Activated CD8-positive, alpha-beta memory T cell treated with anti-CD3 and anti-CD28 coated beads, Interleukin-2, amount 50 U/mL, for 24 hours (primary cell): Measurements from ENCODE around the gene PARD3.

Experiments
- DNase-seq: peaks from one replicate; pipeline ENCODE4 v3.0.0-alpha.2; 2020; ENCODE audit errors: extremely low read depth

Gene PARD3

DNA sequence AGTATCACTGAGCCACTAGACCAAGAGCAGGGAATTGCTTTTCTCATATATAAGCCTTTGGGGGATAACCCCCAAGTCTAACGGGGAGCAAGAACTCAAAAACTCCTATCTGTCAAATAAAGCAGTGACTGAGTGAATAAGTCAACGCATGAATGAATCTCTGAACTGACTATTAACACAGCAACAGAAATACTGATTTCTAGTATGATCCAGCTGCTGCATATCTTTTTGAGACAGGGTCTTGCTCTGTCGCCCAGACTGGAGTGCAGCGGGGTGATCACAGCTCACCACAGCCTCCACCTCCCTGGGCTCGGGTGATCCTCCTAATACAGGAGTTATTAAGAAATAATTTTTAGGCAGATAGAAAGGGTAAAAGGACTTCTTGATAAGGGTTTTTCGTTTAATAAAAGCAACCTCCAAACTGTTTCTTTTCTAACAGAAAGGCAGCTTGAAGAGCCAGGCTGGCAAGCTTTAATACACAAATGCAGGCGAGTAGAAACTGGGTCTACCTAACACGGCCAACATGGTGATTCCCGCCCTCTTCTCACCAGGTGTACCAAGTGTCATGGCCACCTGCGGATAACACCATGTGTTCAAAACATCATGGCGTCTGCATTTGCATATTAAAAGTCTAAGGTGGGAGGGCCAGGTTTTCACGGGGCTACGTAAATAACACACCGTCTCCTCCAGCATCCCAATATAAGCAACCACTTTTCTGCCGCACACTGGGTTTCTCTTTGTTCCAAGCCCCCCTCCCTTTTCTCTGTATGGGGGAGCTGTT lies 631.9 kb downstream of the PARD3 start:
- no peak for DNase-seq

DNA sequence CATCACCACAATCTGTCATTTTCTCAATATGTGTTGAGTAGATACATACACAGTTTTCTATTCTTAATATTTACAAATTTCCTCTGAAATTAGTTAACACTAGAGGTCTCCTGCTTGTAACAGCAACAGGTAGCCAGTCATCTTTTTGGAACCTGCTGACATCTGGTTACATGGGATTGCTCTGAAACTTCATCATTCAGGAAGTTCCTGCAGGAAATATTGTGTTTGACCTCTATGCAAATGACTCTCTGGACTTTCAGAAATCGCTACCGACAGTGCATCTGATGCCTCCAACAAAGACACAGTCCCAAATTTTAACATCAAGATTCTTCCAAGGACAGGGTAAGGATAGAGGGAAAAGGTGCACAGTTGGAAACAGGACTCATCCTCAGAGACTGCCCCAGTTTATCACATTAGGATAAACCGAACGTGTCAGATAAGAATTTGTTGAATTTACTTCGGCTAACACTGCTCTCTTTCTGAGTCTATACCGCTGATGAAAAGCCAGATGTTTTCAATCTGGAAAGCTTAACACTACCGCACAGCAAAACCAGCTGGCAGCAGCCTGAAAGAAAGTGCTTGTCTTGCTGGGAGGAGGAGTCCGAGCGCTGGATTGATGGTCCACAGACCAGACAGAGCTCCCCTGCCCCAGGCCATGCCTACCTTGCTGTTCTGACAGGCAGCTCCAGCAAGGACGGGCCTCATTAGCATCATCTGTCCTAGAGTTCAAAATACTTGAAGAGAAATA lies 633.4 kb downstream of the PARD3 start:
- DNase-seq: no peak

DNA sequence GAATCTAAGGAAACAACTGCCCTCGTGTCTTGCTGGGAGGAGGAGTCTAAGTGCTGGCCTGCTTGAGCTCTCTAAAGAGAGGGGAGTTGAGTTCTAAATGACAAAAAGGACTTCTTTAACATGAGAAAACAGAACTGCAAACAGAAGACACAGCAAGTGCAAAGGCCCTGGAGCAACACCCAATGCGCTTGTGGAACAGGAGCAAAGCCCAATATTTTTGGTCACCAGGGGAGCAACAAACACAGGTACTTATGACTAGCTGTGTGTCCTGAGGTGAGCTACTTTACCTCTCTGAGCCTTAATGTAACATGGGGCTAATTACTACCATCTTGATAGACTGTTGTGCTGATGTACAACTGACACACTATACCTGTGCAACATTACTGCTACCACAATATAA lies 634.3 kb downstream of the PARD3 start:
- no peak for DNase-seq

DNA sequence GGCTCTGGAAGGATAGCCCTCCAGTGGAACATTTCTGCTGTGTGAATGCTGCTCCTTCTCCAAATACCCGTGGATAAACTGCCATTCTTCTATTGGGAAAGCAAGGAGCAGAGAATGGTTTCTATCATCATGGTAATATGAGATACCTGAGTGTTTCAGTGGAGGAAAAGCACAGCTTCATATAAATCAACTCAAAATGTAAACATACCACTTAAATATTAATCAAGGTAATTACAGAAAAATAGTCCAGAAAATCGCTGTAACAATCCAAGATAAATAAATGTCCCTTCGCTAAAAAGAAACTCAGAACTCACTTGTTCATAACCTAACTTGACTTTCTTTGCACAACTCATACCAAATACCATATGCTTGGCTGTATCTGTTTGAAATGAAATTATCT lies 635.8 kb downstream of the PARD3 start:
- DNase-seq: no peak

DNA sequence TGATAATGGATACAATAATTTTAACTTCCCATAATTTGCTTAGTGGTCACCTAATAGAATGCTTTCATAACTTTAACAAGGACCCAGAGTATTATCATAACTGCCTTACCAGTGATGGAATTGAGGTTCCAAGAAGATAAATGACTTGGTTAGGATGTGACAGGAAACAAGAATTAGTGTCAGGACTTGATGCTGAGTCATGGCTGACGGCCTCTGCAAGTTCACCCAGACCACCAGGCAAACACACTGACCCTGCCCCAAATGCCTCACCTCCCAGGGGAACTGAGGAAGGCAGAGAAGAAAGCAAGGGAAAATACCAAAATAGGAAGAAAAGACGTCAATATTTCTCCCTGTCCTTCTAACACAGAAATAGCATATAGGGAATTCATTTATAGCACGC lies 636.3 kb downstream of the PARD3 start:
- no peak for DNase-seq

DNA sequence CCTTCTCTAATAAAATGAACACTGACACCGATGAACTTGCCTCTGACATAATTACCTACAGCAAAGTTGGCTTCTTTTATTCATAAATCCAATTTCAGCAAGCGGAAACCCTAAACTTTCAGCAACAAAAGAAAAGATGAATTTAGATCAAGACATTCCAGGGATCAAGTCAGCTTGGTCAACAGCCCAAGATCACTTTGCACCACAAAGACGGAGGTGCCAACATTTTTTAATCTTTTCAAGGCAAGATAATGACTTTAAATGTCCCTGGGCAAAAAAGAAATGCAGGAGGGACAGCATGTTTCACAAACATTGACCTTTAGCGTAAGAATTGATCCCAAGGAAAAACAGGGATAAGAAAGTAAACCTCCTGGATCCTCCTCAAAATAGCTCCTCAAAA lies 636.9 kb downstream of the PARD3 start:
- DNase-seq: no peak

DNA sequence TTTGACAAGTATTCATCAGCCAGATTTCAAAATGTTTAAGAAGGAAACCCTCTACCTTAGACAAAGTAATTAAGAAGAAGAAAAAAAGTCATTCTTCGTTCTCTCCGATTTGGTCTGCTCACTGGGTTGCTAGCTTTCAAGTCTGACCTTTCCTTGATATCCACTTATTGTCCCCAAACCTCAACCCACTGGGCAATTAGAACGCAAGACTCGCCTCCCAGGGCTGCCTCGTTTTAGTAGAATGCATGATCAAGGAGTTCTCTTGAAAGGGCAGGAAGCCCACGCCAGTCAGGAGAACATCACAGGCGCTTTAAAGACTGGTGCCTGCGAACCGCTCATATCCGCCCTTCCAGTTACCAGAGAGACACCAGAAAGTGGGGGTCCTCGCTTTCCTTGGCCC lies 637.7 kb downstream of the PARD3 start:
- DNase-seq: no peak

DNA sequence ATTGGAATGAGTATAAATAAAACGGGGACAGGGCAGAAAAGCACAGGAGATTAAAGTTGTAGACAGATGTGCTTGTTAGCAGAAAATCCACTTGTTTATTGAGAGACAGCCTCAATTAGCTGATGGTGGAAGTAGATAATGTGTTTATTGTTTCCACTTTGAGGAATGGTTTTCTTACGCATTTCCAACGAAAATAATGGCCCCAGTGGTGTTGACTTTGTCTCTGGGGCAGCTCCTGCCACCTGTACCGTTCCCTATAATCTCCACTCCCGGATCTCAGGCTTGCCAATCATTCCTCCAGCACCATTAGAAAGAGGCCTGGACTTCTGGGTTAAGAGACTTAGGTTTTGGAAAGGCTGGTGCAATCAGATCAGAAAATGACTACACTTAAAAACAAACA lies 638.7 kb downstream of the PARD3 start:
- DNase-seq: no peak

DNA sequence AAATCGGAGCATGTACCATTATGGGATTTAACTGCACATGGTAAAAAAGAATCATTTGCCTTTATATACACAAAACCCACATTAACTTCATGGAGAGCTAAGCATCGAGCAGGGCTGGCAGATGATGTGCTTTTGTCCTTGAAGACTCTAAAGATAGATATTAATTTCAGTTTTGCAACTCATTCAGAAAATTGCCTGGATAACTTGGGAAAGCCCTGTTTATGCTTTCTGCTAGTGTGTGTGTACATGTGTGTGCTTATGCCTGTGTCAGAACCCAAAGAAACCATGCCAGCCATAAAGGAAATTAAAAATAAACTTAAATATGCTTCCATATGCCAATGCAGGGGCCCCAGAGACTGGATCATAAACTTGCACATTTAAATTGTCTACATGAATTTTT lies 640.0 kb downstream of the PARD3 start:
- DNase-seq: no peak

DNA sequence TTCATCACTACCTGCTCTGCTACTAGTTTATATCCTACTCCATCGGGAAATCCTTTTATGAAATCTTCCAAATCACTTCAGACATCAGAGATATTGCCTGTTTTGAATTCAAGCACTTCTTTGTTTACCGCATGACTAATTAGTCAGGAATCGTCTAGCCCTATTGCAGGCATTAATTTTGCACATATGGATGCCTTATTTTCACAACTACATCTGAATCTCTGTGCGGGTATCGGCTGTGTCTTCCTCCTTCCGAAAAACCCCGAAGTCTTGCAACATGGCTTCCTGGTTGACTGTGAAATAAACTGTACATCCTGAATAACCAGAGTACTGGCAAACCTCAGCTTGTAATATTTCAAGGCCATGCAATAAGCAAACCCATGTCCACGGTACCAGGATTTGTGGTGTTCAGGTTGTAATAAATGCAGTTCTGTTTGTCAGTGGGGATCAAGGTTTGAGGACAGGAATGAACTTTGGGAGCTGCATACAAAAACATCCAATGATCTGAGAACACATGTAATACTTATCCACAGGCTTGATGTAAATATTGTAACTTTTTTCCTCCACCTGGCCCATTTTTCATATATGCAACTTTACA lies 642.1 kb downstream of the PARD3 start:
- DNase-seq: no peak

DNA sequence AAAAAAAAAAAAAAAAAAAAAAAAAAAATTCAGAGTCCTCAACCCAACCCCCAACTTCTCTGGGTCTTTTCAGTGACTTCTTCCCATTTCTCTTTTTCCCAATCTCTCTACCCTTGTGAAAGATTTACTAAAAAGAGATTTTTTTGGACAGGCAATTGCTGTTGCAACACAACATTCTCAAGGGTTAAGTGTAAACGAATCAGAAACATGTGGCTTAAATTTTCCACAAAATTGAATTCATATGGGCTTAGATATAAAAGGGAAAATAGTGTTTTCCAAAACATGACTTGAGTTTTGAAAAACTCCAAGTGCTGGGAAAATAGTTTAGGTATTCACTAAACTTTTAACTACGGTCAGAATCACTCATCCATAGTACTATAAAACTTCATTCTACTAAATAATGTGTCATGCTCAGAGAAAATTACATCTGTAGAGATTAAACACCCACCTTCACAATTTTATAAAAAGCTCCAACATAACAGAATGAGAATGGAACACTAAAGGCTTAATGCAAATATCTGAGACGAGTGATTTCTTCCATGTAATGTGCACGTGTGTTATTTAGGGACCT lies 643.1 kb downstream of the PARD3 start:
- DNase-seq: no peak

DNA sequence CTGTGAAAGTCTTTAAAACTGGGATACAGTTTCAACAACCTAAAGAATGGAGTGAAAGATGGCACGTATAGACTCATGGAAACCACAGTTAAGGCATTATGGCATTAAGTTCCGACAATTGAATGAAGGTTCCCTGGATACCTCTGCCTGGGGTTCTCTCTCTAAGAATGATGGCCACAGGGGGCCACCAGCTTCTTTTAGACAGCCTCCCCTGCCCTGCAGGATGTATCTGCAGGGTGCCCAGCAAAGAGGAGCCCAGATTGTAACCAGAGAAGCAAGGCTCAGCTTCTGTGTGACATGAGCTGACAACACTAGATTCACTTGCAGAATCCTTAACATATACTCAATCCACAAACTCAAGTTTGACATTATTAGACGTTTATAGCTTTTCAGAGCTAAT lies 645.4 kb downstream of the PARD3 start:
- DNase-seq: no peak

DNA sequence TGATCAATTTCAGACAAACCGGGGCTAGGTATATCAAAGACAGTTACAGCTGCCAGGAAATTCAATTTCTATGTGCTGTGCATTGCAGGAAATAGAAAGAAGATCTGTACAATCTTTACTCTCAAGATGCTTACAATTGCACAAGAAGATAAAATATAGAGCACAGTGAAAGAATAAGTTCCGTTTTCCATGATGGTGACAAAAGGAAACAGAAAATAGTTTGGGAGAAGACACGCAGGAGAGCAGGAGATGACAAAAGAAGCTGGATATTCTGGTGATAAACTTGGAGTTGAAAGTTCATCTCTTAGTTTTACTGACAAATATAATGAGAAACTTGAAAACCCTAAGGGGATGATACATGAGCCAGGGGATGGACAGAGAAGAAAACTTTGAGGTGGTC lies 646.0 kb downstream of the PARD3 start:
- no peak for DNase-seq

DNA sequence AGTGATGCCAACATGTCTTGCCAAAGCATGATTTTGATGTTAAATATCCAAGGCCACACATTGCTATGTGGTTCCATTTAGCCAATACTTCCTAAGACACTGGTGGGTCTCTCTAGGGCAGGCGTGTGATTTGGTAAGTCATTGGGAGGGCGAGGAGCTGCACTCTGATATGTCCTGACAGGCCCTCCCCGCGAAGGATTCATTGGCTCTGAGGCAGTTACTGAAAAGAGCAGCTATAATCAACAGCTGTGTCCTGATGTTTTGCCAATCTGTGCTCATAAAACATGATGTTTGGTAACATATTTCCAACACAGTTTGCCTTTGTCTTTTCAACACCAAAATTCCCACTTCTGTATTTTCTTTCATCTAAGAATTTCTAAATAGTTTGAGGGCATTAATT lies 646.7 kb downstream of the PARD3 start:
- no peak for DNase-seq

DNA sequence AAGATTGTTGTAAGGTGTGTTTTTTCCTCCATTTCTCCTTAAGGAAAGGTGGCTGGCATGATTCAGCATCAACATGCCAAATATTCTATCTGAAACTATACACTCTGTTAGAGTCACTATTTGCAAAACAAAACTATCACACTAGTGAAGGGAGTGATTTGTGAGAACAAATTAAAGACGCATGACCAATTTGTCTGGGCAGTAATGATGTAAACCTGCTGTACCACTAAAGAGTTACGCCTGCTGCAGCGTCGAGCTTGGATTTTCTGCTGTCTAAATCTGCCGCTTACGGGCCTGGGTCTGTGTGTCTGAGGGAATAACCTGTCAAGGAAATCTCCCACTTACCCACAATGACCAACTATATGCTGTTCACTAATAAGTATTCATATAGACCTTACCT lies 648.3 kb downstream of the PARD3 start:
- no peak for DNase-seq

DNA sequence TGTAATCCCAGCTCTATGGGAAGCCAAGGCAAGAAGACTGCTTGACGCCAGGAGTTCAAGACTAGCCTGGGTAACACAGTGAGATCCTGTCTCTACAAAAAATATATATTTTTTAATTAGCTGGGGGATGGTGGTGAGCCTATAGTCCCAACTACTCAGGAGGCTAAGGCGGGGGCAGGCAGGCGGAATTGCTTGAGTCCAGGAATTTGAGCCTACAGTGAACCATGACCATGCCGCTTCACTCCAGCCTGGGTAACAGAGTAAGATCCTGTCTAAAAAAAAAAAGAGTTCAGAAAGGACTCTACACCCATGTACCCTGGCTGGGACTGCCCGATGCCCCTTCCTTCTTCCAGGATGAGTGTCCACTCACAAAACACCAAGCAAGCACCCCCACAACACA lies 648.7 kb downstream of the PARD3 start:
- DNase-seq: no peak

DNA sequence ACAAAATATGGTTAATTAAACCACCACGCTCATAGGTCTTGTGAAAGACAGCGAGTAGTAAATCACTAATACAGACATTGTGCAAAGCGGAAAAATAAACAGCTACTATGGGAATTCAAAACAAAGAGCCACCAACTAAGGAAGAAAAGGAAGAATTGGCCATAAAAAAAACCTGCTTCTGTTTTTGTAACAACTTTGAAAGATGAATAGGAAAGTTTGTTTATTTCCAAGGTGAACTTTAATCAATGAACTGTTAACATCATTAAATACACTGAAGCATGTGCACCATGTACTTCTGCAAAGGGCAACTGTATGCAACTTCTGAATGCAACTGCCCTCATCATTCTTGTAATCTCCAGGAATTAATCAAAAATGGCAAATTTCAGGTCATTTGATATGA lies 651.1 kb downstream of the PARD3 start:
- no peak for DNase-seq

DNA sequence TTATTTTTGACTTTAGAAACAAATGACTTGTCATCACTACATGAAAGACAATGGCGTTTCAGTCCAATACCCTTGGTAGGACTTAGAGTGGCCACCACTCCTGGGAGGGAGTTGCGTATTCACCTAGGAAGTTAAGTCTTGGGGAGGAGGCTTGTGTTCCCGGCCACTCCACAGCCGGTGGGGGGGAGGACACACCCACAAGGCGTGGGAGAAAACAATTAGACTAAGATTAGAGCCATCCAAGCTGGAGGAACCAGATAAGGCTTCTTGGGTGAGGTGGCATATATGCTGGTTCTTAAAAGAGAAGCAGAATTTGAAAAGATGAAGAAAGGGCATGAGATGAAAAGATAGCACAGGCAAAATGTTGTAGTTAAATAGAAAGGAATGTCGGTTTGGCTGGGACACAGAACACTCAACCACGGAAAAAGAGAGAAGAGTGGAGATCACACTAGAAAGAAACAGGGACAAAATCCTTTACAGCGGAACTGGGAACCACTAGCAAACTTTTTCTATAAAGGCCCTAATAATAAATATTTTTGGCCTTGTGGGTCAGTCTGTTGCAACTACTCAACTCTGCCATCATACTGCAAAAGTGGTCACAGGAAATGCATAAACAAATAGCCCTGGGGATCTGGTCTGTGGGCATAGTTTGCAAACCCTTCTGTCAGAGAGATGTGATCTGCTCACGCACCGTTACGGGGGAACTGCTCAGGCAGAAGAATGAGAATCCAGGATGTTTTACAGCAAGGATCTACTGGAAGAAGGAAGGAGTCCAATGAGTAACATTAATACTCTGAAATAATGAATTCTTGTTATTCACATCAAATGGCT lies 651.8 kb downstream of the PARD3 start:
- DNase-seq: no peak

DNA sequence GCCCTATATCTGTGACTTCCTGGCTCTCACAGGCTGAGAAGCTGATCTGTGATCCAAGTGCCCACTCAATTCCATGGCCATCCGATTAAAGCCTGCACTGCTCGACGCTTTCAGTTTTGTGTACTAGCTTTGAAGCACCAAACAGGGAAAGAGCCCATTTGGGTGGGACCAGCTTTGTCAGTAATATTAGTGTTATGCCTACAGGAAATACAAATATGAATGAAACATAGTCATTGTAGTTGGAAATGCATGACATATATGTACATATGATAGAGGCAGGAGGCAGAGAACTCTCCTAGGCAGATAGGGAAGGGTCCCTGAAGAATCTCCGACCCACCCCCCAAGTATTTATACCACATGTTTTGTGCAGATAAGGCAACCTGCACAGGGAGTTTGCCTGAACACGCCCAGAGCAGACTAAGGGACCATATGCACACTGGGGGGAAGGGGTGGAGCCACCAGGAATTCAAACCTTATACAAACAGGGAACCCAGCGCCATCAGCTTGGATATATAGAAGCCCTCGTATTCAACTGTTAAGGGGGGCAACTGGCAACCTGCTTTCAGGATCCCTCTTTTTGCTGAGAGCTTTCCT lies 653.2 kb downstream of the PARD3 start:
- DNase-seq: no peak

DNA sequence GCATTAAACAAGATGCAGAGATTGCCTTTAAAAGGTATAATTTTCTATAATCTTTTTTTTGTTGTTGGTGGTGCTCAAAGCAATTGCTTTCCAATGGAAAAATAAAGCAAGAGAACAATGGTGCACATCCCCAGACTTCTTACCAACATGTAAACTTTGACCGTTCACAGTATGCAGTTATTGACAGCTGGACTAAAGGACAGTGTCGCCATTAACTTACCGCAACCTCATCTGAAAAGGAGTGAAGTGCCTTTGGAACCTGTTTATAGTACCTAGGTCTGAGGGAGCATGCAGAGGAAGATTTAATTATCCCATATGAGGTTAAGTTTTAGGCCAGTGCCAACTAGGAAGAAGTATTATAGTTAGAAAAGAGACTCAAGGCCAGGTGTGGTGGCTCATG lies 654.5 kb downstream of the PARD3 start:
- no peak for DNase-seq

DNA sequence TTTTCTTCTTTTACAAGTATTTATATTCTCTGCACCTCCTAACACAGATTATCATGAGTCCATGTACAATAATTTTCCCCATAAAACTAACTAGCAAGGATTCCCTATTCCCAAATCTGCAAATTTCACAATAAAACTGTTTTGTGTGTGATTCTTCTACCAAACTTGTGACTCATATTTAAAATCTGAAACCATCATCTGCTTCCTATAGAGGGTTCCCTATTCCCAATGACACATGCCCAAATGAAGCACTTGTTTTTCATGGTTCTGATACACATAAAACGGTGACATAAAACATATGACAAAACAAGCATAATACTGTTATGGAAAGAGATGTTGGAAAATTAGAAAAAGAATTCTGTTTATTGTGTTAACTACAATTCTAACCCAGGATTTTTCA lies 657.6 kb downstream of the PARD3 start:
- no peak for DNase-seq
